Nephron (organoid): Measurements from ENCODE around the gene IRX3.
"Not testable (repeated sequence)": the region's sequence is repeated elsewhere in the genome, so short reads cannot be mapped to it uniquely, and the experiment has no call there.

Source experiments
- H3K27ac Mint-ChIP-seq, 3 experiments: 2 replicates each; pipeline ENCODE4 v1.8.0; 2020; ENCODE audit warnings: mixed read lengths in 3 of 3, mild to moderate bottlenecking in 2 of 3, moderate library complexity in 1 of 3
- H3K27me3 Mint-ChIP-seq: 2 replicates; pipeline ENCODE4 v1.8.0; 2021; ENCODE audit warnings: low read depth, mild to moderate bottlenecking, moderate library complexity, mixed read lengths
- H3K36me3 Mint-ChIP-seq: 2 replicates; pipeline ENCODE4 v1.8.0; 2020; ENCODE audit warnings: low read depth, mixed read lengths
- H3K4me1 Mint-ChIP-seq: 2 replicates; pipeline ENCODE4 v1.8.0; 2020; ENCODE audit warnings: mixed read lengths
- H3K4me3 Mint-ChIP-seq, 3 experiments: 2 replicates each; pipeline ENCODE4 v1.8.0; 2020; ENCODE audit warnings: mild to moderate bottlenecking in 3 of 3, mixed read lengths in 3 of 3, moderate library complexity in 2 of 3
- H3K9me3 Mint-ChIP-seq: 2 replicates; pipeline ENCODE4 v1.8.0; 2020; ENCODE audit warnings: mixed read lengths
- TF ChIP-seq, protein P1 (sequence below), 3 experiments: fragments of 200-600 bp; sonication (generic); IDR thresholded peaks; one replicate each; pipeline ENCODE4 v1.5.0; 2021; ENCODE audit warnings: antibody characterized with exemption in 3 of 3; ENCODE audit not compliant: unreplicated experiment in 3 of 3

IRX3 gene

DNA sequence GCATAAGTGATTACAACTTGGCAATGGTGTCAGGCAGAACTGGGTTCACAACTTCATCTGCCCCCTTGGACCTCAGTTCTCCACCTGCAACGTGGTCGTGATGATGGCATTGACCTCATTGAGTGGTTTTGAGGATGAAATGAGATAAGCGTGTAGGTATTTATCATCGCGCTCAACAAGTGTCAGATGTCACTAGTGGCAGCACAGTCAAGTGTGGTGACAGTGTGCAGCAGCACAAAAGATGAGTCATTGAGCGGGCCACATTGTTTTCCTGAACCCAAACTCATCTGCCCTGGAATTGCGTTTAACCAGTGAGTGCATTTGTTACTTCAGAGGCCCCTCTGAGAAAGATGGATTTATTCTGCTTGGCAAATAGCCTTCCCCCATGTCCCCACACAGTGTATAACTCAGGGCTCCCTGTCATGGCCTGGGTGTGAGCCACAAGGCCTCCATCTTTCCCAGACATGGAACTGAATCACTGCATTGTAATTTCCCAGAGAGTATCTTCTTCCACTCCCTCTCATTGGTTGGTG is 20.9 kb downstream of the IRX3 start:
- no peak overlapping the region for H3K4me3 Mint-ChIP-seq
- H3K27me3 Mint-ChIP-seq = peaks cover 20% of the 10 kb centered on the region
- no peaks in the 10 kb centered on the region for H3K36me3 Mint-ChIP-seq
- H3K9me3 Mint-ChIP-seq = peaks cover 21% of the 10 kb centered on the region
- TF ChIP-seq, protein P1, sequence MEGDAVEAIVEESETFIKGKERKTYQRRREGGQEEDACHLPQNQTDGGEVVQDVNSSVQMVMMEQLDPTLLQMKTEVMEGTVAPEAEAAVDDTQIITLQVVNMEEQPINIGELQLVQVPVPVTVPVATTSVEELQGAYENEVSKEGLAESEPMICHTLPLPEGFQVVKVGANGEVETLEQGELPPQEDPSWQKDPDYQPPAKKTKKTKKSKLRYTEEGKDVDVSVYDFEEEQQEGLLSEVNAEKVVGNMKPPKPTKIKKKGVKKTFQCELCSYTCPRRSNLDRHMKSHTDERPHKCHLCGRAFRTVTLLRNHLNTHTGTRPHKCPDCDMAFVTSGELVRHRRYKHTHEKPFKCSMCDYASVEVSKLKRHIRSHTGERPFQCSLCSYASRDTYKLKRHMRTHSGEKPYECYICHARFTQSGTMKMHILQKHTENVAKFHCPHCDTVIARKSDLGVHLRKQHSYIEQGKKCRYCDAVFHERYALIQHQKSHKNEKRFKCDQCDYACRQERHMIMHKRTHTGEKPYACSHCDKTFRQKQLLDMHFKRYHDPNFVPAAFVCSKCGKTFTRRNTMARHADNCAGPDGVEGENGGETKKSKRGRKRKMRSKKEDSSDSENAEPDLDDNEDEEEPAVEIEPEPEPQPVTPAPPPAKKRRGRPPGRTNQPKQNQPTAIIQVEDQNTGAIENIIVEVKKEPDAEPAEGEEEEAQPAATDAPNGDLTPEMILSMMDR (IDR thresholded peaks at IDR 0.05; ENCODE audit: unreplicated experiment in 3 of 3) = no peak
- no peak overlapping the region for H3K27ac Mint-ChIP-seq
- no peaks in the 10 kb centered on the region for H3K4me1 Mint-ChIP-seq

DNA sequence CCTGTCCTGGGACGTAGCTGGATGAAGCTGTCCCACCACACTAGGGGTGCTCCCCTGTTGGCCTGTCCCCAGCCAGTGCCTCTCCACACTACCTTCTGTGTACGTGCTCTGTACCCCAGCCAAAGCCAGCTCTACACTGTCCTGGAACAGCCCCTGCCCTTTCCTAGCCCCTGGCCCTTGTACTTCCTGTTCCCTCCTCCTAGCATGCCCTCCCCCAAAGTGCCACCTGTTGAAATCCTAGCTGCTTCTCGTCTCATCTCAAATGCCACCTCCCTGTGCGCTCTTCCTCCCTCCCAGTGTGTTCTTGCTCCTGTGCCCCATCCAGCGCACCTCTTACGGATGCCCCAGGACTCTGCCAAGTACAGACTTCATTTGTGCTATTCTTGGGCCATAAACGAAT is 33.5 kb downstream of the IRX3 start:
- Mint-ChIP-seq H3K36me3 (peaks cover 3% of the 10 kb centered on the region), H3K4me1 (no peaks in the 10 kb centered on the region), H3K4me3 (no peak overlapping the region), H3K27me3 (peaks cover 26% of the 10 kb centered on the region), H3K27ac (no peak overlapping the region), H3K9me3 (no peaks in the 10 kb centered on the region)
- TF ChIP-seq, protein P1 (IDR thresholded peaks at IDR 0.05; ENCODE audit: unreplicated experiment in 3 of 3) = no peak

DNA sequence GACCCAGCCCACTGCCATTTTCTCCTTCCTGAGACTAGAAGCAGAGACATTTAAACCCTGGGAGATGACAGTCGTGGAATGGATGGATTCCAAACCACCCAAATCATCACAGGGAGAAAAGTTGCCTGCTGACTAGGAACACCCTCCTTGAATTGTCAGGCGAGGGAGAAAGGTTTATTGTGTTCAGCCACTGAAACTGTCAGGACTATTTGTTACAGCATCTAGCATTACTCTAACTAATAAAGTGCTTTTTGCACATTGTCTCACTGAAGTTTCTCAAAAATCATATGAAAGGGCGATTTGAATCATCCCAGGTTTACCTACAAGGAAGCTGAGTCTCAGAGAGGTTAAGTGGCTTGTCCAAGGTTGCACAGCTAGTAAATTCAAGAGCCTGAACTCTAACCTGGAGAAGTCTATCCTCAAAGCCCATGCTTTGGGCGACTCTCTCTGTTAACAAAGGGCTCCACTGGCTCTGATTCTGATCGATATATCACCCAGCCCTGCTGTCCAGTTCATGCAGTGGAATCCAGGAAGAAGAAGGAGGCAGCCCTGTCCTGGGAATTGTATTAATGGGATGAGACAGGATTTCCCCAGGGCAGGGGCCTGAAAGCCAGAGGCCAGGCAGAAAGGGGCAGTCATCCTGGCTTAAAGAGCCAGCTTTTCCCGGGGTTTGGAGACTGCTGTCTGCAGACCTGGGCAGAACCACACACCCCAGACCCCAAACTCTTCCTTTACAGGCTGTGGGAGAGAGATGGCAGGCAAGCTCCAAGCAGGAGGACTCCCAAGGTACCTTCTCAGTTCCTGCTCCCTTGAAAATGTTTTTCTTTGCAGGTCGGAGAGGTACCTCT is 37.5 kb downstream of the IRX3 start:
- Mint-ChIP-seq H3K4me1 (no peaks in the 10 kb centered on the region), H3K36me3 (no peaks in the 10 kb centered on the region), H3K9me3 (peaks cover 2% of the 10 kb centered on the region), H3K27ac (no peak overlapping the region), H3K27me3 (peaks cover 19% of the 10 kb centered on the region), H3K4me3 (no peak overlapping the region)
- TF ChIP-seq, protein P1 (IDR thresholded peaks at IDR 0.05; ENCODE audit: unreplicated experiment in 3 of 3) = no peak

DNA sequence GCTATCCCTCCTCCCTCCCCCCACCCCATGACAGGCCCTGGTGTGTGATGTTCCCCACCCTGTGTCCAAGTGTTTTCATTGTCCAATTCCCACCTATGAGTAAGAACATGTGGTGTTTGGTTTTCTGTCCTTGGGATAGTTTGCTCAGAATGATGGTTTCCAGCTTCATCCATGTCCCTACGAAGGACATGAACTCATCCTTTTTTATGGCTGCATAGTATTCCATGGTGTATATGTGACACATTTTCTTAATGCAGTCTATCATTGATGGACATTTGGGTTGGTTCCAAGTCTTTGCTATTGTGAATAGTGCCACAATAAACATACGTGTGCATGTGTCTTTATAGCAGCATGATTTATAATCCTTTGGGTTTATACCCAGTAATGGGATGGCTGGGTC is 38.9 kb downstream of the IRX3 start:
- H3K27me3 Mint-ChIP-seq = peaks cover 21% of the 10 kb centered on the region
- H3K4me1 Mint-ChIP-seq, H3K9me3 Mint-ChIP-seq, H3K4me3 Mint-ChIP-seq, H3K36me3 Mint-ChIP-seq, H3K27ac Mint-ChIP-seq: not testable (repeated sequence)

DNA sequence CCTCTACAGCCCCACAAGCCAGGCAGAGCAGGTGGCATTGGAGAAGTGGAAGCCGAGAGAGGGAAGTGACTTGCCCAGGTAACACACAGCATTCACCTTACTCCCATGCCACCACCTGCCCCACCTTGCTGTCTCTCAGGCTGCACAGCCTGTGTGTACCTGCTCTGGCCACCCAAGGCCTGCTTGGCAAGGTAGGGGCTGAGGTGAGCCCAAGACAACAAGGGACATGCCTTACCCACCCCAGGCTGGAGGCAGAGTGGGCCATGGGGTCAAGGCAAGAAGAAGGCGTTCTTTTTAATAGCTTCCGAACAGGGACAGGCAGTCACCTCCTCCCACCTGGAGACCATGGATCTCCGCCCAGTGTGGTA is 40.1 kb downstream of the IRX3 start:
- Mint-ChIP-seq H3K36me3 (no peaks in the 10 kb centered on the region), H3K4me1 (peaks cover 6% of the 10 kb centered on the region), H3K9me3 (peaks cover 2% of the 10 kb centered on the region), H3K4me3 (no peak overlapping the region), H3K27me3 (peaks cover 27% of the 10 kb centered on the region), H3K27ac (no peak overlapping the region)
- TF ChIP-seq, protein P1 (IDR thresholded peaks at IDR 0.05; ENCODE audit: unreplicated experiment in 3 of 3) = no peak

DNA sequence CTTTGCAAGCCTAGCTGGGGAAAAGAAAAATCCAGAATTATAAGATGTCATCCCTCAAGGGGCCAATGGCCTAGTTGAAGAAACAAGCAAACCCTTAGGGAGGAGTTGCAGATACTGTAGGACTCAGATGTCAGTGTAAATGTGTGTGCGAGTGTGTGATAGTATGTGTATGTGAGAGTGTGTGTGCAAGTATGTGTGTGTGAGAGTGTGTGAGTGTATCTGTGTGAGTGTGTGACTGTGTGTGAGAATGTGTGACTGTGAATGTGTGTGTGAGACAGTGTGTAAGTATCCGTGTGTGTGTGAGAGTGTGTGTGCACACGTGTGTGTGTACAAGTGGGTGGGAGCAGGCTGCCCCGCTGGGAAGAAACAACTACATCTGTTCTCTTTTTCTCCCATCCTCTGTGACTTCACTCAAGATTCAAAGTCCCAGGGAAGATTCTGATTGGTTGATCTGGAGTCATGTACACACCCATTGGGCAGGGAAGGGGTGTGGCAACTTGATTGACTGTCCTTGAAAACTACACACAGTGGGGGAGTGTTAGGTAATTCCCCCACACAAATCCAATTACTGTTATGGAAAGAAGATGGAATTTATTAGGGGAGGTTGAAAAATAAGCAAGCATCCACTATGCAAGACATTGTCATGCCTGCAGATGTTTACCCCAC is 40.7 kb downstream of the IRX3 start:
- Mint-ChIP-seq H3K27me3 (peaks cover 27% of the 10 kb centered on the region), H3K27ac (no peak overlapping the region), H3K4me1 (peaks cover 10% of the 10 kb centered on the region), H3K4me3 (peak overlapping the region in 1 of 3 experiments; percentile 4), H3K36me3 (no peaks in the 10 kb centered on the region), H3K9me3 (peaks cover 2% of the 10 kb centered on the region)
- TF ChIP-seq, protein P1 (IDR thresholded peaks at IDR 0.05; ENCODE audit: unreplicated experiment in 3 of 3) = no peak
